Measurements from ENCODE around the gene LPCAT1.
"Not testable (repeated sequence)": the region's sequence is repeated elsewhere in the genome, so short reads cannot be mapped to it uniquely, and the experiment has no call there.

The LPCAT1 gene

GRCh38 chr5:1521671-1522600, 1.8 kb downstream of the LPCAT1 start:
- DNase-seq, result no peak

DNA sequence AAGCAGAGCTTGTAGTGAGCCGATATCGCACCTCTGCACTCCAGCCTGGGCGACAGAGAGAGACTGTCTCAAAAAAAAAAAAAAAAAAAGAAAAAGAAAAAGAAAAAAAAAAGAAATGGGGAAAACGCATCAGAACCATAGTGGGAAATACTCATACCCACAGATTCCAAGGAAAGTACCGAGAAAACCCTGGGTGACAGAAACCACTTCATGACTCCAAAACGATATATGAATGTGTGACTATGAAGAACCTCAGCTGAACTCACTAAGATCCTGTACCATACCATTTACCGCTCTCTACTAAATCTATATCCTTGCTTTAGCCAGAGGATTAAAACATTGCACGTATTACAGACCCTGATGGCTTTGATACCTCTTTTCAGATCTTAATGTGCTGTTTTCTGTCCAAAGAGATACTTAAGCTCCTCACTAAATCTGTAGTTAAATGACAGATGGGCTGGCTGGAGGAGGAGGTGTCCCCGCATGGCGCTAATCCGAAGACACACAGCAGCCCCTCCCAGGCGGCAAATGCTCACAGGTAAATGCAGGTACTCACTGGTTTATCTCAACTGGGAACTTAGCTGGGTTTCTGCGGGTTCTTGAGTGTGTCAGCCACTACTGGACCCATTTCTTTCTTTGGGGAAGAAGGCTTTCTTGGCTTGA, 2.8 kb downstream of the LPCAT1 start:
- no peak for DNase-seq

- DNase-seq, result no peak
Measured at GRCh38 chr5:1519631-1520210, 4.0 kb downstream of the LPCAT1 start.

GRCh38 chr5:1517838-1518237, 5.9 kb downstream of the LPCAT1 start:
- DNase-seq, result no peak

GRCh38 chr5:1516615-1517601, 6.9 kb downstream of the LPCAT1 start:
- DNase-seq, result no peak

GRCh38 chr5:1515921-1516571, 7.7 kb downstream of the LPCAT1 start:
- DNase-seq, result no peak

GRCh38 chr5:1515311-1515920, 8.3 kb downstream of the LPCAT1 start:
- DNase-seq, result no peak

DNA sequence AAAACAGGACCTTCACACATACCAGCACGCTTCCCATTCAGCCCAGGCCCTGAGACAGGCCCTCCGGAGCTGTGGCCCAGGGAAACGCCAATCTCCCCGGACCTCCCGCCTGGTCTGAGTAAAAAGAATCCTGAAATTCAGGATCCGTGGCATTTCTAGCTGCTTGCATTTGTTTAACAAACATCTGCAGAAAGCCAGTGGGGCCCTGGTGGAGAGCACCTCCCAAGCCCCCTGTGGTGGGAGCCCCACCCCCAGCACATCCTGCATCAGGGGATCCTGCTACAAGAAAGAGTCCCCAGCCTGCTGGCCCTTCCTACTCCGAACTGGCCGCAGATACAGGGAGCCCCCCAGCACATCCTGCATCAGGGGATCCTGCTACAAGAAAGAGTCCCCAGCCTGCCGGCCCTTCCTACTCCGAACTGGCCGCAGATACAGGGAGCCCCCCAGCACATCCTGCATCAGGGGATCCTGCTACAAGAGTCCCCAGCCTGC, 8.9 kb downstream of the LPCAT1 start:
- DNase-seq, result not testable (repeated sequence)

DNA sequence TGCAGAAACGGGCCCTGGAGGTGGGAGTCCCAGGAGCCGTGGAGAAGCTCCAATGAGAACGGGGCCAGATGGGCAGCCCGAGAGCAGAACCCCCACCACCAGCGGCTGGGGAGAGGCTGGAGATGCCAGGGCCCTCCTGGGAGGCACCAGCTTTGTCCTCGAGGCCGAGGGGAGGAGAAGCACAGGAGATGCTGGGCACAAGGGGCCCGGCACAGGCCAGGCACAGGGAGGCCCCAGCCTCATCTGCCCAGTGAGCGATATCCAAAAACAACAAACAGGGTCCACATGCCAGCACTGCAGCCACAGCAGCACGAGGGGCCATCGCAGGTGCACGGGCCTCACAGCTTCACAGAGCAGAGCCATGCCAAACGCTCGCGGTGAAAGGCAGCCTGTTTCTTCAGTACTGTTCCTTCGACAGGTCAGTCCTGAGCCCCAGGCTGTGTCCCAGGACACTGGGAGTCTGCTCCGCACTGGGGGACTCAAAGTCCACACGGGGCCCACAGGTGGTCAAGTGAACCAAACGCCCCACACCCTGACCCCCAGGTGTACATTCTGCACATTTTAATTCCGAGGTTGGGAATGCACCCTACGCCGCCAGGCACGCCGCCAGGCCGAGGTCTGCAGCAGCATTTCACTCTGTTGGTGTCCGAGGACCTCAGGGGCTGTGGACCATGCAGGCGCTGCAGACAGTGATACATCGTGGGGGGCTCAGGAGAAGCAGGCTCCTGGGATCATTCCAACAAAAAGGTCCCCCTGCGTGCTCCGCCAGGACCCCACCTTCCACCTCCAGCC, 9.5 kb downstream of the LPCAT1 start:
- no peak for DNase-seq

DNA sequence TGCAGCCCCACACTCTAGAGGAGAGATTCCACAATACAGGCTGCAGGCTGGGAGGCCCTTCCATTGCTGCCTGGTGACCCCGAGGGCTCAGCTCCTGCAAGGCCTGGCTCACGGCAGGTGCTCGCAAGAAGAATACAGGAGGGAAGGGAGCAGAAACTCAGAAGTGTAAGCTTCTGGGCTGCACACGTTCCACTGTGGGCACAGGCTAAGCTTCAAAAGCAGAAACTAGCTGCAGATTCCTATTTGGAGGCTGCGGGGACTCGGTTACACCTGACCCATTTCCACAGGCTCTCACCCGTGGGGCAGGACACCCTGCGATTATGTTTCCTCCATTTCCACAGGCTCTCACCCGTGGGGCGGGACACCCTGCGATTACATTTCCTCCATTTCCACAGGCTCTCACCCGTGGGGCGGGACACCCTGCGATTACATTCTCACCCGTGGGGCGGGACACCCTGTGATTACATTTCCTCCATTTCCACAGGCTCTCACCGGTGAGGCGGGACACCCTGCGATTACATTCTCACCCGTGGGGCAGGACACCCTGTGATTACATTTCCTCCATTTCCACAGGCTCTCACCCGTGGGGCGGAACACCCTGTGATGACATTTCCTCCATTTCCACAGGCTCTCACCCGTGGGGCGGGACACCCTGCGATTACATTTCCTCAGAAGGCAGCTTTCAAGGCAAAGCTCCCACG, 10.3 kb downstream of the LPCAT1 start:
- no peak for DNase-seq

GRCh38 chr5:1512541-1513291, 11.0 kb downstream of the LPCAT1 start:
- no peak for DNase-seq

- peak; percentile 42 for DNase-seq
Measured at GRCh38 chr5:1511651-1512540, 11.9 kb downstream of the LPCAT1 start.

GRCh38 chr5:1511048-1511447, 12.7 kb downstream of the LPCAT1 start:
- no peak for DNase-seq

- no peak for DNase-seq
Measured at GRCh38 chr5:1510631-1511030, 13.1 kb downstream of the LPCAT1 start.

- no peak for DNase-seq
Measured at GRCh38 chr5:1510151-1510561, 13.6 kb downstream of the LPCAT1 start.

DNA sequence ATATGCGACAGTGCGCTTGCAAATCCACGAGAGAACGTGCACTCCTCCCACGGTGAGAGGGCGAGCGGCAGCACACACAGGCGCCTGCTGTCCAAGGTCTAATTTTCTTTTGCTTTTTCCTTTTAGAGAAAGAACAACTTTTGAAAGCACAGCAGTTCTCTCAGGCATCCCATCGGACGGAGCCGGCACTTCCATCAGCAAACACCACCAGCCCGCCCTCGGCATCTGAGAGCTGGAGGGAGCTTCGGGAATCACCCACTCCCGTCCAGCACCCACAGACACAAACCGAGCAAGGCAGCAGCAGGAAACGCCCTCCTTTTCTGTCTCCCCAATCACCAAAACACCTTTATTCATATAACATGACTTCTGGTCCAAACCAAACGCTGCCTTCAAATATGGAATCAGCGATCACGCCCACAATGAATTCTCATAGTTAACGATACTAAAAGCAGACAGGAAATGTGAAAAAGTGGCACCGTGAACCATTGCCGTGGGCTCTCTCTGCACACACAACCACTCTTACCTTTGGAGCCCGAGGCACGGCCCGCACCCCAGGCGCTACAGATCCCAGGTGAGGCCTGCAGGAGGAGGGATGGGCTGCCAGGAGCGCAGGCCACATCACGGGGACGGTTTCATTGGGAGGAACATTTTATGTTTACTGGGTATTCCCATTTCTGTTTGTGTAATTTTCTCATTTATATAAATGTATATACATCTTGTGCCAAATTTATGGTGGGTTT, 14.2 kb downstream of the LPCAT1 start:
- DNase-seq, result no peak

GRCh38 chr5:1508659-1509290, 15.0 kb downstream of the LPCAT1 start:
- DNase-seq, result no peak
